ENCODE results near the gene SMIM17. TPM values are rescaled to one million over a fixed set of nuclear protein-coding genes. Genes with fewer than 3 reads are reported as not detected.
"Not testable (repeated sequence)": the region's sequence is repeated elsewhere in the genome, so short reads cannot be mapped to it uniquely, and the experiment has no call there.

SMIM17 gene
- total and polyA plus RNA-seq, 9 donors, result 0.85 to 2.6 (median 1.3) TPM

DNA sequence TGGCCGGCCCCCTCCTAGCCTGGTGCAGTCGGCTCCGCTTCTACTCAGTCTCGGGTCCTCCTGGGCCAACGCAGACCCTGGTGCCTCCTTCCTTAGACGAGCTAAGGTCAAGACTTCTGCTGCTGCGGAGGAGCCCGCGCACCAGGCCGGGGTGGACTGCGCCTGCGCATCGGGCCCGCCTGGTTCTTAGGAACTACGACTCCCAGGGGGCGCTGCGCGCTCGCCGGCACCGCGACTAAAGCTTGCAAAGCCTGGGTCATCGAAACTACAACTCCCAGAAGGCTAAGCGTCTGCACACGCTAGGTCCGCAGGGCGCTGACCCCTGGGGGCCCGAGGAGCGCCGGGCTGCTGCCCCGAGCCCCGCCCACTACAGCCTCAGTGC lies 28.6 kb downstream of the SMIM17 start, which contains the start of gene ZNF835:
Gene ZNF835 (minus strand): TSS at position 145 of the 382 bp plus-strand sequence. CDS start 6,559 bp downstream, outside the sequence.
- no peaks in the 10 kb centered on the region for H3K36me3 ChIP-seq (ENCODE audit: control insufficient read depth, insufficient read depth, low read length)
- H3K27me3 ChIP-seq (ENCODE audit: control insufficient read depth, insufficient read depth, low read length), result no peaks in the 10 kb centered on the region
- peak; percentile 96 for DNase-seq
- WGBS (ENCODE audit: insufficient coverage), result under 1% methylated on average over 32 of the region's 32 CpGs
- H3K4me1 ChIP-seq (ENCODE audit: control insufficient read depth, insufficient read depth, low read length), result peaks cover 11% of the 10 kb centered on the region
- peak within 1 kb of the TSS; percentile 69 for H3K4me3 ChIP-seq (ENCODE audit: low read length)
- no peak within 1 kb of the TSS for H3K27ac ChIP-seq (ENCODE audit: low read length)
- no peaks in the 10 kb centered on the region for H3K9me3 ChIP-seq (replicated peaks; ENCODE audit: control insufficient read depth, low read depth, low read length)

DNA sequence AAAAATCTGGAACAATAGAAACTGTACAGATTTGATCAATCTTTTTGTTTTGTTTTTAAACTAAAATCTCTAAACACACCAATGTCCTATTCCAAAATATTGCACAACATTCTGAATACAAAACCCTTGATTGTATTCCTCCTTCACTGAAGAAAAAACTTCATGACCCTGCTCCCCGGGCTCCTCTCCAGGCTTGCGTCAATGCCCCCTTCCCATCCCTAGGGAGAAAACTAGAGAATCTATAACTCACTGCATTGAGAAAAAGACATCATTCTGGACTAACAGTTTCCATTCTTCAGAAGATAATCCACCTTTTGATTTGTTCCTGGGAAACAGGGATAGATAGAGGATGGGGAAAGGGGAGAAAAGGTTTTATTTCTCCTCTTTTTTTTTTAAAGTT lies 29.7 kb downstream of the SMIM17 start:
- not testable (repeated sequence) for H3K27ac ChIP-seq (ENCODE audit: low read length); H3K27me3 ChIP-seq (ENCODE audit: control insufficient read depth, insufficient read depth, low read length); DNase-seq; H3K9me3 ChIP-seq (replicated peaks; ENCODE audit: control insufficient read depth, low read depth, low read length); H3K36me3 ChIP-seq (ENCODE audit: control insufficient read depth, insufficient read depth, low read length); H3K4me3 ChIP-seq (ENCODE audit: low read length)
- no CpG with 5 or more reads among the region's 2 CpGs for WGBS (ENCODE audit: insufficient coverage)
- peaks cover 11% of the 10 kb centered on the region for H3K4me1 ChIP-seq (ENCODE audit: control insufficient read depth, insufficient read depth, low read length)

DNA sequence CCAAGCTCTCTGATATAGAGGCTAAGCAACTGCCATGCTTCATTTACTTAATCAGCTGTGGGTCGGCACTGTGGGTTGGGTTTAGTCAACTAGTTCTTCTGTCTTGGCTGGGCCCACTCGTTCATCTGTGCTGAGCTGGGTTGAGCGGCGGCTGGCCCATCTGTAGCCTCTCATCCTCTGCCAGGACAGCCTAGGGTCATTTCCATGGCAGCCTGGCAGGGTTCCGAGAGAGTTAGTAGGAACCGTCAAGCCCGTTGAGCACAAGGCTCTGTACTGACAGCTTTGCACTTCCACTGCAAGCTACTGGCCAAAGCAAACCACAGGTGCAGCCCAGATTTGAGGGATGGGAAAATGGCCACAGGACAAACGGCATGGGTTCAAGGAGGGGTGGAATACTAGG lies 35.2 kb downstream of the SMIM17 start:
- H3K27me3 ChIP-seq (ENCODE audit: control insufficient read depth, insufficient read depth, low read length), result no peaks in the 10 kb centered on the region
- H3K9me3 ChIP-seq (replicated peaks; ENCODE audit: control insufficient read depth, low read depth, low read length), result no peaks in the 10 kb centered on the region
- DNase-seq, result no peak
- WGBS (ENCODE audit: insufficient coverage), result 69% methylated on average over 5 of the region's 8 CpGs
- no peaks in the 10 kb centered on the region for H3K4me1 ChIP-seq (ENCODE audit: control insufficient read depth, insufficient read depth, low read length)
- H3K36me3 ChIP-seq (ENCODE audit: control insufficient read depth, insufficient read depth, low read length), result no peaks in the 10 kb centered on the region
- no peak overlapping the region for H3K4me3 ChIP-seq (ENCODE audit: low read length)
- H3K27ac ChIP-seq (ENCODE audit: low read length), result no peak overlapping the region

DNA sequence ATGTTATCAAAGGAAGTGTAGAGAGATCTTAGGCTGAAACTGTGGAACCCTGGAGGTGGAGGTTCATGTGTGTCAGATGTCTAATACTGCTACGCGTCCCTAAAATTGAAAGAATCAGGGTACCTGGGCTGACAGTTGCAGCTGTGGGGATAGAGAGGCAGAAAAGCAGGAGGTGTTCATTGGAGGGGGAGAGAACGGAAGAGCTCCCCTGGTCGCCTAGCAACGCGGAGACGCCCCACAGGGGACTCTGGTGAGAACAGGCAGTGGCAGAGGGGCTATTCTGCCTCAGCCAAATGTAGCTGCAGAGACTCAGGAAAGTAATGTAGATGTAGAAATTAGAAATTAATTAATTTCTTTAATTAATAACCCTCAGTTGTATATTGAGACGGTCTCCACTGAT lies 38.7 kb downstream of the SMIM17 start:
- Histone ChIP-seq H3K9me3 (replicated peaks; ENCODE audit: control insufficient read depth, low read depth, low read length) (no peaks in the 10 kb centered on the region), H3K4me1 (ENCODE audit: control insufficient read depth, insufficient read depth, low read length) (no peaks in the 10 kb centered on the region), H3K27me3 (ENCODE audit: control insufficient read depth, insufficient read depth, low read length) (no peaks in the 10 kb centered on the region), H3K4me3 (ENCODE audit: low read length) (no peak overlapping the region), H3K36me3 (ENCODE audit: control insufficient read depth, insufficient read depth, low read length) (no peaks in the 10 kb centered on the region), H3K27ac (ENCODE audit: low read length) (no peak overlapping the region)
- WGBS (ENCODE audit: insufficient coverage), result 73% methylated on average over 2 of the region's 8 CpGs
- DNase-seq, result no peak

DNA sequence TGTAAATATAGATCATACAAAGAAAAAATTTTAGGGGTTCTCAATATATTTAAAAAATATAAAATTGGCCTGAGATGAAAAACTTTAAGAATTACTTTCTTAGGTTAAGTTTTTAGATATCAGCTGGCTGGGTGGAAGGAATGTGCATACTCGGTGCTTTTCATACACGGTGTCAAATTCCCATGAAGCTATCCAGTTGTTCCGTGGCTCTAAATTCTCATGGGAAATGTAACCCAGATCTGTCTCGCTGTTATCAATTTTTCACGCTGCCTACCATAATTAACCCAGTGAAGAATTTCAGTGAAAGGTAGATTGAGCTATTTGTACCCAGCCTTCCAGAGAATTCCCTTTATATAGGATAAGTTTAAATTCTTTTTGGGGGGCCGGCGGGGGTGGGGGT lies 40.2 kb downstream of the SMIM17 start:
- no peak for DNase-seq
- 14% methylated on average over 2 of the region's 7 CpGs for WGBS (ENCODE audit: insufficient coverage)
- H3K36me3 ChIP-seq (ENCODE audit: control insufficient read depth, insufficient read depth, low read length), result no peaks in the 10 kb centered on the region
- H3K4me3 ChIP-seq (ENCODE audit: low read length), result no peak overlapping the region
- no peaks in the 10 kb centered on the region for H3K27me3 ChIP-seq (ENCODE audit: control insufficient read depth, insufficient read depth, low read length)
- no peaks in the 10 kb centered on the region for H3K9me3 ChIP-seq (replicated peaks; ENCODE audit: control insufficient read depth, low read depth, low read length)
- H3K4me1 ChIP-seq (ENCODE audit: control insufficient read depth, insufficient read depth, low read length), result no peaks in the 10 kb centered on the region
- H3K27ac ChIP-seq (ENCODE audit: low read length), result no peak overlapping the region

DNA sequence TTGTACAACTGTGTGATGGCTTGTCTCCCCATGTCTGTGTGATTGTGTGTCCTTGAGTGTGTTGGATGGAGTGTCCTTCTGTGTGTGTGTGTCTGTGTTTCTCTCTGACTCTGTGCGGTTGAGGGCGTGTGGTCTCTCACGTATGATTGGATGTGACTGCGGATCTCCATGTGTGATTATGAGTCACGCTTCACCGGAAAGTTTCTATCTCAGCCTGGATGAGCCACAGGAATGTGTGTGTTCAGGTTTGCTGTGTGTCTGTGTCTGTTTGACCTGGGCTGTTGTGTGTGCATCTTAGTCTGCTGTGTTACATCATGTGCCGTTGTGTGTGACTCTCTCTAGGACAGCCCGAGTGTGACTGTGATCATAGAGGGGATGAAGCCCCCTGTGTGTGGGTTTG lies 44.1 kb downstream of the SMIM17 start:
- DNase-seq, result no peak
- Histone ChIP-seq H3K27ac (ENCODE audit: low read length) (no peak overlapping the region), H3K36me3 (ENCODE audit: control insufficient read depth, insufficient read depth, low read length) (no peaks in the 10 kb centered on the region), H3K4me3 (ENCODE audit: low read length) (no peak overlapping the region), H3K9me3 (replicated peaks; ENCODE audit: control insufficient read depth, low read depth, low read length) (no peaks in the 10 kb centered on the region), H3K4me1 (ENCODE audit: control insufficient read depth, insufficient read depth, low read length) (no peaks in the 10 kb centered on the region), H3K27me3 (ENCODE audit: control insufficient read depth, insufficient read depth, low read length) (no peaks in the 10 kb centered on the region)
- WGBS (ENCODE audit: insufficient coverage), result 64% methylated on average over 8 of the region's 8 CpGs

DNA sequence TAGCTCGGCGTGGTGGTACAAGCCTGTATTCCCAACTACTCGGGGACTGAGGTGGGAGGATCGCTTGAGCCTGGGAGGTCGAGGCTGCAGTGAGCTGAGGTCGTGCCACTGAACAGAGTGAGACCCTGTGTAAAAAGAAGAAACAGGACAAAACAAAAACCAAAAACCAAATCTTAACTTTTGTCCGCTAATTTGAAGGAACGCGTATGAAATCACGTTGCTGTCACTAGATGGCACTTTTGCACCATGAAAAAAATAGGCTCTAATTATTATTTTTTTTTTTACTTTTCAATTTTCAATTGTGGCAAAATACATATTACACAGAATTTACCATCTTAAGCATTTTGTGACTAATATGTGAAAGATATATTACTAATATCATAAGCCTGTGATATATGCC lies 46.2 kb downstream of the SMIM17 start:
- Histone ChIP-seq H3K27ac (ENCODE audit: low read length) (no peak overlapping the region), H3K4me3 (ENCODE audit: low read length) (no peak overlapping the region), H3K36me3 (ENCODE audit: control insufficient read depth, insufficient read depth, low read length) (no peaks in the 10 kb centered on the region), H3K4me1 (ENCODE audit: control insufficient read depth, insufficient read depth, low read length) (no peaks in the 10 kb centered on the region), H3K27me3 (ENCODE audit: control insufficient read depth, insufficient read depth, low read length) (no peaks in the 10 kb centered on the region), H3K9me3 (replicated peaks; ENCODE audit: control insufficient read depth, low read depth, low read length) (no peaks in the 10 kb centered on the region)
- no CpG with 5 or more reads among the region's 10 CpGs for WGBS (ENCODE audit: insufficient coverage)
- DNase-seq, result no peak

DNA sequence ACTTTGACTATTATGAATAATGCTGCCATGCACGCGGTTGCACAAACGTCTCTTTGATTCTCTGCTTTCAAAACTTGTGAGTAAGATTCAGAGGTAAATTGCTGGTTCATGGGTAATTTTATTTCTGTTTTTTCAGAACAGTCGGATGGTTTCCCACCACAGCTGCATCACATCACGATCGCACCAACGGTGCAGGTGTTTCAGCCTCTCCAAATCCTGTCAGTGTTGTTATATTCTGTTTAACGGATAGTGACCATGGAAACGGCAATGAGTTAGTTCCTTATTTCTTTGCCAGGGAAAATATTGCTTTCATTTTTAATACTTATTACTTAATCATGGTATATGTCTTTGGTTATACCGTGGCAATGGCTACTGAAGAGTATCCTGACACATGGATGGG lies 47.7 kb downstream of the SMIM17 start:
- Histone ChIP-seq H3K4me1 (ENCODE audit: control insufficient read depth, insufficient read depth, low read length) (no peaks in the 10 kb centered on the region), H3K9me3 (replicated peaks; ENCODE audit: control insufficient read depth, low read depth, low read length) (no peaks in the 10 kb centered on the region), H3K36me3 (ENCODE audit: control insufficient read depth, insufficient read depth, low read length) (no peaks in the 10 kb centered on the region), H3K4me3 (ENCODE audit: low read length) (no peak overlapping the region), H3K27me3 (ENCODE audit: control insufficient read depth, insufficient read depth, low read length) (no peaks in the 10 kb centered on the region), H3K27ac (ENCODE audit: low read length) (no peak overlapping the region)
- 40% methylated on average over 1 of the region's 10 CpGs for WGBS (ENCODE audit: insufficient coverage)
- peak; percentile 30 for DNase-seq

DNA sequence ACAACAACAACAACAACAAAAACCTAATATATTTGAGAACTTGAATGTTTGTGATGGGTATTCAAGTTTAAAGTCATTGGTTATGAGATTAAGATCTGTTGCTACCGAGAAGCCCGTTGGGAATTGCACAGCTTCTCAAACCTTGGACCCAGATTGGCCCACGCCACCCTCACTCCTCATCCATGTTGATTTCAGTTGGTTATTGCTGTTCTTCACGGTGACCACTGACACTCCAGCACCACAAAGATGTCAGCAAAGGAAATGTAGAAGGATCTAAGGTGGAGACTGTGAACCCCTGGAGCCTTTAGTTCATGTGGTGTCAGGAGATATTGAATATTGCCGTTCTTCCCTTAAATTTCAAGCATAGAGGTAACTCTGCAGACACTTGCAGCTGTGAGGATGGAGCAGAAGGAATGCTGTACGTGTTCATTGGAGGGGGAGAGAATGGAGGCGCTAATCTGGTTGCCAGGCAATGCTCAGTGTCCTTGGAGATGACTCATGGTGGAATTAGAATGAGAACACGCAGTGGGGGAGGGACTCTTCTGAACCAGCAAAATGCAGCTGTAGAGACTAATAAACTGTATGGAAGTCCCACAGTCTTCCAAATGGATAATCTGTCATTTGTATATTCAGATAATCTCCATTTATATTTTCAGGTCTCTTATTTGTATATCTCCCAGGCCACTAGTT lies 49.4 kb downstream of the SMIM17 start:
- peak; percentile 61 for DNase-seq

DNA sequence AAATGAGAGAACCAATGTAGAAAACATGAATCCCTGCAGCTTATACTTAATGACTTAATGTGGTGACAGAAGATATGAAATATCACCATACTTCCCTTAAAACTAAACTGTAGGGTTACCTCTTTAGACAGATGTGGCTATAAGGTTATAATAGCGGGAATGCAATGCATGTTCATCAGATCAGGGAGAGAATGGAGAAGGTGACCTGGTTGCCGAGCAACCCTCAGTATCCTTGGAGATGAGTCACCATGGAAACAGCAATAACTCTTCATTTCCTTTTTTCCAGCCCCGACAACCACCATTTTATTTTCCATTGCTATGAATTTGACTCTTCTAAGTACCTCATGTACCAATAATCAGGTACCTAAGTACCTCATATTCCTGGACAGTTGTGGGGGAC lies 56.6 kb downstream of the SMIM17 start:
- no CpG with 5 or more reads among the region's 3 CpGs for WGBS (ENCODE audit: insufficient coverage)
- H3K36me3 ChIP-seq (ENCODE audit: control insufficient read depth, insufficient read depth, low read length), result no peaks in the 10 kb centered on the region
- no peaks in the 10 kb centered on the region for H3K9me3 ChIP-seq (replicated peaks; ENCODE audit: control insufficient read depth, low read depth, low read length)
- no peak overlapping the region for H3K4me3 ChIP-seq (ENCODE audit: low read length)
- no peaks in the 10 kb centered on the region for H3K27me3 ChIP-seq (ENCODE audit: control insufficient read depth, insufficient read depth, low read length)
- no peak for DNase-seq
- H3K4me1 ChIP-seq (ENCODE audit: control insufficient read depth, insufficient read depth, low read length), result no peaks in the 10 kb centered on the region
- no peak overlapping the region for H3K27ac ChIP-seq (ENCODE audit: low read length)

More for the DNA sequence above, 49.4 kb downstream of the SMIM17 start:
- H3K9me3 ChIP-seq (replicated peaks; ENCODE audit: control insufficient read depth, low read depth, low read length), result no peaks in the 10 kb centered on the region
- H3K27me3 ChIP-seq (ENCODE audit: control insufficient read depth, insufficient read depth, low read length), result no peaks in the 10 kb centered on the region
- 37% methylated on average over 3 of the region's 8 CpGs for WGBS (ENCODE audit: insufficient coverage)
- H3K4me3 ChIP-seq (ENCODE audit: low read length), result no peak overlapping the region
- no peaks in the 10 kb centered on the region for H3K36me3 ChIP-seq (ENCODE audit: control insufficient read depth, insufficient read depth, low read length)
- H3K27ac ChIP-seq (ENCODE audit: low read length), result no peak overlapping the region
- no peaks in the 10 kb centered on the region for H3K4me1 ChIP-seq (ENCODE audit: control insufficient read depth, insufficient read depth, low read length)

DNA sequence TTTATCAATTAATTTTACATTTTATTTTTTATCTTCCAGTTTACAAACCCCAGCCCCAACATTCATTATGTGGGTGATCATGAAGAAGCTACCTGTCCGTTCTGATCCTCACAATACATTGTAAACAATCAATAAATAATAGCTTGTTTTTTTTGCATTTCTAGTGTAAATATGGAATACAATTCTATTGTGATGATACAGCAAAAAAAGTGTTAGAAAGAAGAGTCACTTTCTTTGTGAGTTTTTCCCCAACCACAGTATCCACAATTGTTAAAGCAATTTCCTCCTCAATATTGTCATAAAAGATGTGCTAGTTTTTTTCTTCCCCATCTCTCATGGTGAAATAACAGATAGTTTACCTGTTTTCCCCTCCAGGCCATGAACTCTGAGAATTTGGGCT lies 58.9 kb downstream of the SMIM17 start:
- no peak overlapping the region for H3K4me3 ChIP-seq (ENCODE audit: low read length)
- H3K27ac ChIP-seq (ENCODE audit: low read length), result no peak overlapping the region
- no peak for DNase-seq
- H3K27me3 ChIP-seq (ENCODE audit: control insufficient read depth, insufficient read depth, low read length), result no peaks in the 10 kb centered on the region
- H3K9me3 ChIP-seq (replicated peaks; ENCODE audit: control insufficient read depth, low read depth, low read length), result no peaks in the 10 kb centered on the region
- no CpG with 5 or more reads among the region's 1 CpG for WGBS (ENCODE audit: insufficient coverage)
- no peaks in the 10 kb centered on the region for H3K4me1 ChIP-seq (ENCODE audit: control insufficient read depth, insufficient read depth, low read length)
- H3K36me3 ChIP-seq (ENCODE audit: control insufficient read depth, insufficient read depth, low read length), result no peaks in the 10 kb centered on the region
